A549 (cell line): ENCODE results near the gene LRTM2.

ENCODE experiments used
- CHD2 ChIP-seq: fragments of 150-350 bp; IDR thresholded peaks from 2 replicates; pipeline ENCODE4 v1.6.1; 2014; ENCODE audit warnings: low read length; ENCODE audit not compliant: partially characterized antibody
- CTCF ChIP-seq: fragments of >200 bp; sonication (Bioruptor Twin); formaldehyde crosslinking; IDR thresholded peaks from 3 replicates; pipeline ENCODE4 v1.5.1; 2016
- JUN ChIP-seq, 2 experiments: fragments of >200 bp; sonication (Bioruptor Twin); formaldehyde crosslinking; IDR thresholded peaks; 2 replicates in 1 of 2; 3 replicates in 1 of 2; pipeline ENCODE4 v1.6.1; 2016 to 2017
- KDM5A ChIP-seq: fragments of 200-600 bp; sonication (generic); IDR thresholded peaks from 2 replicates; pipeline ENCODE4 v1.6.1; 2016; ENCODE audit warnings: antibody characterized with exemption, mild to moderate bottlenecking
- NR3C1 ChIP-seq: fragments of >200 bp; sonication (Bioruptor Twin); formaldehyde crosslinking; IDR thresholded peaks from 3 replicates; pipeline ENCODE4 v1.6.1; 2017
- REST ChIP-seq: fragments of 200-600 bp; sonication (generic); IDR thresholded peaks from 2 replicates; pipeline ENCODE4 v1.6.1; 2016; ENCODE audit warnings: antibody characterized with exemption, mild to moderate bottlenecking, moderate library complexity
- SREBF2 ChIP-seq: fragments of 450-650 bp; IDR thresholded peaks from 2 replicates; pipeline ENCODE4 v1.6.1; 2014; ENCODE audit warnings: mild to moderate bottlenecking, moderate library complexity
- ZFP36 ChIP-seq: fragments of 450-650 bp; IDR thresholded peaks from 2 replicates; pipeline ENCODE4 v1.6.1; 2014; ENCODE audit warnings: borderline replicate concordance; ENCODE audit not compliant: partially characterized antibody

- TF ChIP-seq CHD2 = no peak
- TF ChIP-seq CTCF = no peak
- no peak for TF ChIP-seq JUN (IDR thresholded peaks at IDR 0.05)
- no peak for TF ChIP-seq ZFP36
- no peak for TF ChIP-seq NR3C1
- TF ChIP-seq KDM5A = no peak
- TF ChIP-seq SREBF2 = no peak
- TF ChIP-seq REST = no peak
Observed at GRCh38 chr12:1847411-1847810, 27.0 kb downstream of the LRTM2 start.
